NCI-H446 (cell line): Measurements from ENCODE around the gene SNTB2.
"Not testable (repeated sequence)": the region's sequence is repeated elsewhere in the genome, so short reads cannot be mapped to it uniquely, and the experiment has no call there.

Experiments
- DNase-seq, 2 experiments: peaks; one replicate each; lab custom pipeline; 2025; lab: John Stamatoyannopoulos, UW

Gene SNTB2

GRCh38 chr16:69236319-69236718, 49.4 kb downstream of the SNTB2 start:
- no peak for DNase-seq

GRCh38 chr16:69237296-69237695, 50.3 kb downstream of the SNTB2 start:
- DNase-seq, result no peak

DNA sequence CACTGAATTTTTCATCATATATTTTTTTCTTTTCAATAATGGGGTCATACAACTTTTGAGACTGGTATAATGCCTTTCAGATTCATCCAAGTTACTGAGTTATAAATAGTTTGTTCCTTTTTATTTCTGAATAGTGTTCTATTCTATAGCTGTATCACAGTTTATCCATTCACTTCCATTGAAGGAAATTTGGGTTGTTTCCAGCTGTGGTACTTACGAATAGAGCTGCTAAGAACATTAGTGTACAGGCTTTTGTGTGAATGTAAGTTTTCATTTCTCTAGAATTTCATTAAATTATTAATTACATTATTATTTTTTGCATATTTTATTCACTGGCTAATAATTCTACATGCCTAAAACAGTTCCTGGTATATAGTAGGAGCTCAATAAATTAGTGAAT, 52.9 kb downstream of the SNTB2 start:
- DNase-seq, result no peak

DNA sequence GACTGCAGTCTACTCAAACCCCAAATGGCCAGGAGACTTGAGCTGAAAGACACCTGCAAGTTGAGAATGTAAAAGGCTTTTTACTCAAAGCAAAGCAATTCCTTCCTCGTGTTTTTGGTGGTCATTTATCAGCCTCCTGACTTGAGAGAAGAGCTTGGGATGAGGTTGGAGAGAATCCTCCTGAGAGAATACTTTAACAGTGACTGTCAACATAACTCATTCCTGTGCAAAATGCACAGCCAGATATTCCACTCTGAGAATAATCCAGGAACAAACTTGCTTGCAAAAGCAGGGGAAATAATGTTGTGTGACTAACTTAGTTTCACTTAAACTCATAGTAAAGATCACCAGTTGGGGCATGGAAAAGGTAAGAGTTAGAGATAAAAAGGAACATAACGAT, 53.4 kb downstream of the SNTB2 start:
- DNase-seq, result no peak

- no peak for DNase-seq
Measured at GRCh38 chr16:69241926-69242325, 55.0 kb downstream of the SNTB2 start.

DNA sequence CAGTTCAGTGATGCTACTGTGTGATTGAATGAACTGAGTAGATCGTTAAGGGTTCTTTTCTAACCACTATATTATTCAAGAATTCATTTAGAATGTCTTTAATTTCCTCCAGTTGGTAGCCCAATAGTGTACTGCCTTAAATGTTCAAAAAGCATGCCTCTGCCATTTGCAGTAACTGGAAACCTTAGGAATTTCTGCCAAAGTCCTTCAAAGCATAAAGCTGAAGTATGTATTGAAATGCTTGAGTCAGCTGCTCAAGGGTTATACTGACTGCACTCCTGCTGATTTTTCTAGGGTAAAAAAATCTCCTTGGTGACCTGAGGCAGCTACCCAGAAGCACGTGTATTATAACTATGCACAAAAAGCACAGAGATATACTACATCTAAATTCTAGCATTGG, 56.5 kb downstream of the SNTB2 start:
- DNase-seq, result no peak

DNA sequence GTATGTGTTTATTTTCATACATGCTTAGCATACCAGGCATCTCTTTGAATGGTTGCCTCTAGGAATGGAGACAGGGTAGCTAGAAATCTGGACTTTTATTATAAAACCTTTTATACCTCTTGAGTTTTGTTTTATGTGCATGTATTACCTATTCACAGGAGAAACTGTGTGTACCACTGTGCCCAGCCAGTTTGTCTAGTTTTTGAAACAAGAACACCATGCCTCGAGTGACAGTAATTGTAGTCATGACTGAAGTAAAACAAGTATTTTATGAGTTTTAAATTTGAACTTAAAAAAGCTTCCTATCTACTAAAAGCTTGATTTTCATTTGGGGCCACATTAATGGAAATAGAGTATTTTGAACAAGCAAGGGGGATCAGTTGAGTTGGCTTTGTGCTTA, 57.4 kb downstream of the SNTB2 start:
- DNase-seq, result no peak

- DNase-seq, result no peak
Measured at GRCh38 chr16:69250081-69250480, 63.1 kb downstream of the SNTB2 start.

GRCh38 chr16:69253870-69254341, 66.9 kb downstream of the SNTB2 start:
- no peak for DNase-seq

DNA sequence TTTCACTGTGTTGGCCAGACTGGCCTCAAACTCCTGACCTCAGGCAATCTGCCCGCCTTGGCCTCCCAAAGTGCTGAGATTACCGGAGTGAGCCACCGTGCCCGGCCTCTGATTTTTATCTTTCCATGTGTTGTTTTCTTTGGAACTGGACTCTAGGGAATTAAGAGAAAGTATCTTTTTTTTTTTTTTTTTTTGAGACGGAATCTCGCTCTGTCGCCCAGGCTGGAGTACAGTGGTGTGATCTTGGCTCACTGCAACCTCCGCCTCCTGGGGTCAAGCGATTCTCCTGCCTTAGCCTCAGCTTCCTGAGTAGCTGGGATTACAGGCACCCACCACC, 72.4 kb downstream of the SNTB2 start:
- DNase-seq, result not testable (repeated sequence)

DNA sequence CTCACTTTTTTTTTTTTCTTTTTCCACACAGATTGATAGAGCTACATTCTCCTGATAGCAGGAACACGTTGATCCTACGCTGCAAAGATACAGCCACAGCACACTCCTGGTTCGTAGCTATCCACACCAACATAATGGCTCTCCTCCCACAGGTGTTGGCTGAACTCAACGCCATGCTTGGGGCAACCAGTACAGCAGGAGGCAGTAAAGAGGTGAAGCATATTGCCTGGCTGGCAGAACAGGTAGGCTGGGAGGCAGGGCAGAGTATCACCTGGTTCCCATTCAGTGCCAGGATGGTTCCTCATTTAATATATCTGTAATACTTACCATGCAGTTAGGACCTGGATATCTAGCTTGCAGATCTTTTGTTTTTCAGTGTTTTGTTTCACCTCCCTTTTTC, 73.1 kb downstream of the SNTB2 start:
- DNase-seq, result no peak

DNA sequence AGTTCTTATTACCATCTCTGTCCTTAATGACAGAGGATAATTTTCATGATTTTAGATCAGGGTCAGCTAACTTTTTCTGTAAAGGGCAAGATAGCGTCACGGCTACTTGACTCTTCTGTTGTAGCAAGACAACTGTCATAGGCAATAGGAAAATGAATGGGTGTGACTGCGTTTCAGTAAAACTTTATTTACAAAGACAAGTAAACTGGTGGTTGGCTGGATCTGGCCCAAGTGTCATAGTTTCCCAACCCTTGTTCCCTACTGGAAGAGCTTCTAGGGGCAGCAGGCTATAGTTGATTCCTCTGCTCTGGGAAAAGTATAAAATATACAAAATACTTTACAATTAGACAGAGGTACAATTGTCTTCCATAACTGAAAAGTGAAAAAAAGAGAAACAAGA, 73.5 kb downstream of the SNTB2 start:
- no peak for DNase-seq

- DNase-seq, result no peak
Measured at GRCh38 chr16:69266334-69267063, 79.5 kb downstream of the SNTB2 start.

- no peak for DNase-seq
Measured at GRCh38 chr16:69267633-69268032, 80.7 kb downstream of the SNTB2 start.

DNA sequence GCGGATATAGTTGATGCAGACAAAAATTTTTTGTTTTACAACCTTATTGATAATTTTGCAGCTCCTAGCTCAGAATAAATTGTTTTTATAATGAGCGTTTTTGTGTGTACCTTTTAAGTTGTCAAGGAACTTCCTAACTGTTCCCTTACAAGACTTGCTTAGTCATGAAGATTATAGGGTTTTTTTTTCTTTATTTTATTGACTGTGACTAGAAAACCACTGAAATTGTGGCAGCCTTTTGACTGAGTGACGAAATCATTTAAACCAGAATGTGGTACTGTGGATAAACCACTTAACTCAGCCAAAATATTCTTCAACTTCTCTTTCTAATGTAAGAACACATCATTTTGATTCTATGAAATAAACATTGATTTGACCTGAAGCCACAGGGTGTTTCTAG, 83.4 kb downstream of the SNTB2 start:
- no peak for DNase-seq

- no peak for DNase-seq
Measured at GRCh38 chr16:69270831-69271230, 83.9 kb downstream of the SNTB2 start.

- DNase-seq, result no peak
Measured at GRCh38 chr16:69273009-69273408, 86.0 kb downstream of the SNTB2 start.

GRCh38 chr16:69274699-69275235, 87.8 kb downstream of the SNTB2 start:
- no peak for DNase-seq

DNA sequence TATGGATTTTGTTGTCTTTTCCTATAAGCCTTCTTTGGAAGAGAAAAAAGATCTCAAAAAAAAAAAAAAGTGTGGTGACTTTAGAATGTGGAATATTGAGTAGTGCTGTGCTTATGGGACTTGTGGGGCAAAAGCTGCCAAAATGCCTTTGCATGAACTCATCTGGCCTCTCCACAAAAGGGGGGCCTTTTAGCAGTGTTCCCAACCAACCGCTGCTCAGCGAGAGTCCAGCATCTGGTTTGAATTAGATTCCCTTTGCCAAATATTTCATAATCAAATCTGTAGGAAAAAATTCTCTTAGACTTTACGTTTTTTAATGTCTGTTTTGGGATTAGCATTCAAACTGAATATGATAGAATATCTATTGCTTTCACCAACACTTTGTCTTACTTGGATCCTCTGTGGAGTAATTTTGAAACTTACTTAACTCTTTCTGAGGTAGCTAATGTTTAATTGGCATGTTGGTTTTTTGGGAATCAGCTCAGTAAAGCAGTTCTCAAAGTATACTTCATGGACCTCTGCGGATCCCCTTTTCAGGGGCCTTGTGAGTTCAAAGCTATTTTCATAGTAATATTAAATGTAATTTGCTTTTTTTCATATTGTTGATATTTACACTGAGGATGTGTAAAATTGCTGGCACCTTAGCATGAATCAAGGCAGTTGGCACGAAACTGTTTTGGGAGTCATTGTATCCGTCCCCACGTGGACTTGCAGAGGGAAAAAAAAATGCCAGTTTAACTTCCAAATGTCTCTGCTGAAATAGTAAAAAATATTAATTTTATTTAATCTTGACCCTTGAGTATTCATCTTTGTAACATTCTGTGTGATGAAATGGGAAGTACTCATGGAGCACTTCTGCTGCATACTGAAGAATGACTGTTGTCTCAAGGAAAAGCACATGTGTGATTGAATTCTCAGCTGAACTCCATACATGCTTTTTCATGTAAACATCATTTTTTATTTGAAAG, 89.5 kb downstream of the SNTB2 start:
- no peak for DNase-seq

- no peak for DNase-seq
Measured at GRCh38 chr16:69277413-69277812, 90.4 kb downstream of the SNTB2 start.

DNA sequence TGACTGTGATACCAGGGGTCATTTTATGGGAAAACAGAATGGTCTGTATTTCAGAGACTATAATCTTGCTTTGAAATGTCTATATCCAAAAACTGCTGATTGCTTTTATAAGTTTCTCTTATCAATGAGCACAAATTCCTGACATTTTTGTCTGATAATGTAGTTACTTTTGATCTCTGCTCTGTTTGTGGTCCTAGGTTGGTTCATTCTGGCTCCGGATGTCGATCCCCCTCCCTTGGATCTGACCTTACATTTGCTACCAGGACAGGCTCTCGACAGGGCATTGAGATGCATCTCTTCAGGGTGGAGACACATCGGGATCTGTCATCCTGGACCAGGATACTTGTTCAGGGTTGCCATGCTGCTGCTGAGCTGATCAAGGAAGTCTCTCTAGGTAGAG, 96.9 kb downstream of the SNTB2 start:
- DNase-seq, result no peak

GRCh38 chr16:69285240-69285639, 98.3 kb downstream of the SNTB2 start:
- DNase-seq, result no peak
